GM12878 (cell line): ENCODE data around the gene METAP2. TPM values are rescaled to one million over a fixed set of nuclear protein-coding genes. Genes with fewer than 3 reads are reported as not detected.

ENCODE experiments used
- ATAC-seq: fragments of 200-7000 bp; cut with Tn5 transposase; 3 replicates; pipeline ENCODE4 v1.9.1; 2020; ENCODE audit warnings: mild to moderate bottlenecking, moderate library complexity
- BruUV-seq: library from RNA; stranded (reverse); fragments of 400-500 nt; replicated peaks from 2 replicates; lab custom pipeline; 2021; lab: Mats Ljungman, UMichigan
- CTCF ChIA-PET: fragments of 300-600 bp; sonication (Branson Sonifier 250); formaldehyde crosslinking; extraction: SDS; loops from one replicate; lab custom pipeline; 2021; ENCODE audit warnings: inconsistent platforms; lab: Yijun Ruan, JAX
- POLR2A ChIA-PET: fragments of 350-600 bp; formaldehyde crosslinking; extraction: SDS; loops from one replicate; lab custom pipeline; 2021; ENCODE audit warnings: inconsistent platforms; lab: Charles Lee
- RAD21 ChIA-PET: fragments of 300-600 bp; sonication (Branson Sonifier 250); formaldehyde crosslinking; loops from one replicate; lab custom pipeline; 2023; ENCODE audit warnings: antibody characterized with exemption; ENCODE audit not compliant: unreplicated experiment; lab: Charles Lee
- SMC1A ChIA-PET: fragments of 300-600 bp; sonication (Branson Sonifier 250); formaldehyde crosslinking; loops from one replicate; lab custom pipeline; 2023; ENCODE audit not compliant: unreplicated experiment, uncharacterized antibody; lab: Charles Lee
- DNase-seq: peaks from one replicate; pipeline ENCODE4 v3.0.0-alpha.2; 2011; ENCODE audit warnings: low read depth, low spot score
- FAIRE-seq: peaks from 3 replicates; lab custom pipeline; 2011; peaks lifted over from hg19 to GRCh38; lab: Jason Lieb, UNC
- H2AFZ ChIP-seq: 2 replicates; pipeline ENCODE4 v1.6.0; 2011; ENCODE audit warnings: low read depth, low read length, control low read depth; ENCODE audit not compliant: control insufficient read depth
- H3K27ac ChIP-seq: 2 replicates; pipeline ENCODE4 v1.5.1; 2011; ENCODE audit warnings: control low read depth; ENCODE audit not compliant: control insufficient read depth, insufficient read depth
- H3K27me3 ChIP-seq, 2 experiments: replicated peaks in 1 of 2; 2 replicates each; pipeline versions ENCODE4 v1.6.0 to v1.6.1; 2011; ENCODE audit warnings: low read length in 1 of 2; ENCODE audit not compliant: control insufficient read depth in 2 of 2, insufficient read depth in 2 of 2
- H3K36me3 ChIP-seq, 2 experiments: 2 replicates each; pipeline ENCODE4 v1.5.1; 2011; ENCODE audit warnings: low read length in 1 of 2; ENCODE audit not compliant: control insufficient read depth in 2 of 2, insufficient read depth in 2 of 2
- H3K4me1 ChIP-seq: 2 replicates; pipeline ENCODE4 v1.6.1; 2011; ENCODE audit warnings: mild to moderate bottlenecking, low read length, moderate library complexity, mixed read lengths; ENCODE audit not compliant: control insufficient read depth, insufficient read depth
- H3K4me2 ChIP-seq: 2 replicates; pipeline ENCODE4 v1.6.0; 2011; ENCODE audit warnings: control low read depth; ENCODE audit not compliant: control insufficient read depth, insufficient read depth
- H3K4me3 ChIP-seq: fragments of 200-600 bp; sonication (generic); 2 replicates; pipeline ENCODE4 v1.5.1; 2016
- H3K79me2 ChIP-seq: 2 replicates; pipeline ENCODE4 v1.6.0; 2011; ENCODE audit warnings: low read length; ENCODE audit not compliant: control insufficient read depth, insufficient read depth
- H3K9ac ChIP-seq: 2 replicates; pipeline ENCODE4 v1.8.0; 2011; ENCODE audit warnings: low read length, control low read depth, mixed read lengths; ENCODE audit not compliant: control insufficient read depth, insufficient read depth
- H3K9me3 ChIP-seq: replicated peaks from 3 replicates; pipeline ENCODE4 v1.5.1; 2011; ENCODE audit warnings: mild to moderate bottlenecking, low read length; ENCODE audit not compliant: control insufficient read depth, insufficient read depth
- H4K20me1 ChIP-seq: 2 replicates; pipeline ENCODE4 v1.6.0; 2011; ENCODE audit not compliant: control insufficient read depth, insufficient read depth
- CBX3 ChIP-seq: fragments of 200-600 bp; sonication (generic); IDR thresholded peaks from 2 replicates; pipeline ENCODE4 v1.6.1; 2016; ENCODE audit warnings: low read depth, borderline replicate concordance
- EGR1 ChIP-seq, 2 experiments: IDR thresholded peaks; 1 replicate in 1 of 2; 2 replicates in 1 of 2; pipeline ENCODE4 v1.6.1; 2011 to 2012; ENCODE audit warnings: low read depth in 2 of 2, low read length in 2 of 2, borderline replicate concordance in 1 of 2, mild to moderate bottlenecking in 1 of 2, moderate library complexity in 1 of 2
- ETV6 ChIP-seq, 2 experiments: fragments of 450-650 bp in 1 of 2; IDR thresholded peaks in 1 of 2; conservative IDR thresholded peaks in 1 of 2; 2 replicates each; pipeline ENCODE4 v1.6.1; 2014; ENCODE audit warnings: antibody characterized with exemption in 1 of 2, borderline replicate concordance in 1 of 2, low read depth in 1 of 2, mild to moderate bottlenecking in 1 of 2, moderate library complexity in 1 of 2
- HDAC6 ChIP-seq: fragments of 200-600 bp; sonication (generic); IDR thresholded peaks from one replicate; pipeline ENCODE4 v1.8.0; 2017; ENCODE audit warnings: antibody characterized with exemption; ENCODE audit not compliant: unreplicated experiment
- KLF5 ChIP-seq: fragments of 450-650 bp; IDR thresholded peaks from 2 replicates; pipeline ENCODE4 v1.6.1; 2014; ENCODE audit warnings: mild to moderate bottlenecking; ENCODE audit not compliant: partially characterized antibody
- MEF2B ChIP-seq: fragments of 450-650 bp; IDR thresholded peaks from 2 replicates; pipeline ENCODE4 v1.6.1; 2018; ENCODE audit warnings: mild to moderate bottlenecking, moderate library complexity; ENCODE audit not compliant: partially characterized antibody, poor library complexity, severe bottlenecking
- PKNOX1 ChIP-seq: fragments of 450-650 bp; IDR thresholded peaks from 2 replicates; pipeline ENCODE4 v1.6.1; 2016; ENCODE audit warnings: mild to moderate bottlenecking
- RAD51 ChIP-seq: fragments of 450-650 bp; IDR thresholded peaks from 2 replicates; pipeline ENCODE4 v1.6.1; 2016; ENCODE audit warnings: moderate library complexity, mild to moderate bottlenecking, inconsistent platforms
- ZBTB40 ChIP-seq: fragments of 450-650 bp; IDR thresholded peaks from 2 replicates; pipeline ENCODE4 v1.6.1; 2016; ENCODE audit warnings: mild to moderate bottlenecking, moderate library complexity, borderline replicate concordance
- ZNF274 ChIP-seq: IDR thresholded peaks from one replicate; pipeline ENCODE4 v1.8.0; 2011; ENCODE audit not compliant: insufficient read length, insufficient read depth
- WGBS: methylation state at CpG from one replicate; pipeline ENCODE4 v1.1.6; 2016; ENCODE audit warnings: low lambda C conversion rate; ENCODE audit not compliant: insufficient replicate concordance, insufficient coverage; ENCODE audit errors: missing lambda C conversion rate; 5-methylcytosine and 5-hydroxymethylcytosine counted together
- in situ Hi-C: fragments of 300-500 bp; cut with MboI; formaldehyde crosslinking; loops from 9 replicates; pipeline ENCODE4 v1.14.3; 2018; ENCODE audit warnings: mixed read lengths
- intact Hi-C: fragments of 100-400 bp; cut with micrococcal nuclease; formaldehyde crosslinking; loops from one replicate; pipeline ENCODE4 v1.14.2; 2022; ENCODE audit not compliant: unreplicated experiment
- polyA plus RNA-seq, 11 experiments: library from polyadenylated mRNA; depleted of rRNA in 4 of 11; unstranded in 6 of 11; stranded (reverse) in 5 of 11; fragments of >200 nt; fragmentation: Nextera tagmentation in 4 of 11; fragmentation: Illumina TruSeq in 1 of 11; extraction: Ambion mirVana in 4 of 11; extraction: Trizol in 1 of 11; gene quantifications; 1 replicate in 1 of 11; 2 replicates in 10 of 11; pipeline versions ENCODE4 v1.2.1 to v1.2.3, GENCODE V29; 2011 to 2016; ENCODE audit warnings: inconsistent platforms in 2 of 11, missing spikeins in 2 of 11, low read depth in 1 of 11
- total RNA-seq, 4 experiments: library from RNA; depleted of rRNA in 3 of 4; stranded (reverse); fragments of >200 nt in 3 of 4; fragmentation: Illumina TruSeq in 1 of 4; extraction: Trizol in 1 of 4; gene quantifications; 2 replicates each; pipeline versions ENCODE4 v1.2.1 to v1.2.3, GENCODE V29; 2013 to 2021

METAP2 gene
- total and polyA plus RNA-seq, 10 of the 15 experiments (the other 5 are each of a cell fraction or from before 2014, with no cell fraction given): 50.7 to 132 (median 73.9) TPM

GRCh38 chr12:95462551-95462950 lies 11.4 kb upstream of the METAP2 start:
- no peaks in the 10 kb centered on the region for H3K4me1 ChIP-seq
- ChIA-PET RAD21 (no interaction called here), SMC1A (interaction anchor here (0.6 kb wide), 1 partner anchor 11 kb away, joined by 3 read pairs; the partner anchor contains the start of gene METAP2), CTCF (no interaction called here), POLR2A (interaction anchor here (0.7 kb wide), 1 partner anchor 13 kb away, joined by 4 read pairs; no protein-coding TSS in a partner anchor)
- intact Hi-C loops: no loop called here
- H3K9ac ChIP-seq: no peak overlapping the region
- H3K4me3 ChIP-seq: no peak overlapping the region
- H4K20me1 ChIP-seq: no peaks in the 10 kb centered on the region
- BruUV-seq: no TSS peak
- no peaks in the 10 kb centered on the region for H3K79me2 ChIP-seq
- no peak for DNase-seq
- in situ Hi-C loops: no loop called here
- no peak for ATAC-seq
- H3K4me2 ChIP-seq: no peak overlapping the region
- no peak for FAIRE-seq
- no peaks in the 10 kb centered on the region for H3K27me3 ChIP-seq
- WGBS: 44% methylated on average over 2 of the region's 2 CpGs
- H3K27ac ChIP-seq: no peak overlapping the region
- H3K36me3 ChIP-seq: no peaks in the 10 kb centered on the region
- TF ChIP-seq HDAC6: no peak
- TF ChIP-seq, all 136 proteins: peak for 0
- H3K9me3 ChIP-seq: no peaks in the 10 kb centered on the region; the same call in 2 of the 3 replicates
- H2AFZ ChIP-seq: no peak overlapping the region

GRCh38 chr12:95463050-95463449 lies 10.9 kb upstream of the METAP2 start:
- Histone ChIP-seq H3K9ac (no peak overlapping the region), H3K27me3 (no peaks in the 10 kb centered on the region), H4K20me1 (no peaks in the 10 kb centered on the region), H3K27ac (no peak overlapping the region), H3K4me1 (no peaks in the 10 kb centered on the region), H2AFZ (no peak overlapping the region), H3K79me2 (no peaks in the 10 kb centered on the region), H3K4me3 (no peak overlapping the region), H3K4me2 (no peak overlapping the region), H3K9me3 (no peaks in the 10 kb centered on the region; the same call in 2 of the 3 replicates), H3K36me3 (no peaks in the 10 kb centered on the region)
- CTCF ChIA-PET: no interaction called here
- SMC1A ChIA-PET: no interaction called here
- RAD21 ChIA-PET: no interaction called here
- DNase-seq: no peak
- no peak for ATAC-seq
- in situ Hi-C loops (no loop called here), intact Hi-C loops (no loop called here)
- FAIRE-seq: no peak
- BruUV-seq: no TSS peak
- POLR2A ChIA-PET: no interaction called here
- WGBS: 74% methylated on average over 4 of the region's 4 CpGs
- no peak for TF ChIP-seq EGR1 (IDR thresholded peaks at IDR 0.05; ENCODE audit: borderline replicate concordance in 1 of 2, low read depth in 2 of 2, low read length in 2 of 2)
- TF ChIP-seq ZBTB40: no peak
- no peak for TF ChIP-seq ETV6 (conservative IDR thresholded peaks at IDR 0.05 in 1 of 2, IDR thresholded peaks at IDR 0.05 in 1 of 2; ENCODE audit: borderline replicate concordance in 1 of 2, low read depth in 1 of 2)
- TF ChIP-seq CBX3: no peak
- no peak for TF ChIP-seq RAD51
- TF ChIP-seq KLF5: no peak
- no peak for TF ChIP-seq PKNOX1
- TF ChIP-seq MEF2B: no peak
- no peak for TF ChIP-seq ZNF274
